NT2/D1 (cell line): ENCODE results near the gene GSTM1.

Experiments used
- DNase-seq: peaks from one replicate; pipeline ENCODE4 v3.0.0-alpha.2; 2011; ENCODE audit warnings: low read depth, low spot score
- H3K27me3 ChIP-seq: 2 replicates; pipeline ENCODE4 v1.6.0; 2011; ENCODE audit warnings: mild to moderate bottlenecking; ENCODE audit not compliant: insufficient read length, insufficient read depth
- H3K36me3 ChIP-seq: 2 replicates; pipeline ENCODE4 v1.6.1; 2011; ENCODE audit warnings: mild to moderate bottlenecking, low read length, mixed read lengths; ENCODE audit not compliant: insufficient read depth, insufficient read length
- H3K4me1 ChIP-seq: 2 replicates; pipeline ENCODE4 v1.5.1; 2011; ENCODE audit not compliant: insufficient read depth, insufficient read length
- H3K4me3 ChIP-seq: 2 replicates; pipeline ENCODE4 v1.5.1; 2011; ENCODE audit warnings: low read depth; ENCODE audit not compliant: insufficient read length
- H3K9ac ChIP-seq: 2 replicates; pipeline ENCODE4 v1.6.0; 2011; ENCODE audit warnings: low read depth; ENCODE audit not compliant: insufficient read length
- H3K9me3 ChIP-seq: 2 replicates; pipeline ENCODE4 v1.5.1; 2011; ENCODE audit warnings: mild to moderate bottlenecking, low read length; ENCODE audit not compliant: insufficient read depth
- SUZ12 ChIP-seq: IDR thresholded peaks from 2 replicates; pipeline ENCODE4 v1.6.1; 2011; ENCODE audit not compliant: insufficient read length, insufficient read depth; ENCODE audit errors: extremely low read depth
- YY1 ChIP-seq: IDR thresholded peaks from 2 replicates; pipeline ENCODE4 v1.6.1; 2011; ENCODE audit not compliant: insufficient read length, insufficient read depth
- ZNF274 ChIP-seq: IDR thresholded peaks from 2 replicates; pipeline ENCODE4 v1.6.1; 2011; ENCODE audit warnings: mild to moderate bottlenecking, low read depth, low read length

GSTM1 gene

DNA sequence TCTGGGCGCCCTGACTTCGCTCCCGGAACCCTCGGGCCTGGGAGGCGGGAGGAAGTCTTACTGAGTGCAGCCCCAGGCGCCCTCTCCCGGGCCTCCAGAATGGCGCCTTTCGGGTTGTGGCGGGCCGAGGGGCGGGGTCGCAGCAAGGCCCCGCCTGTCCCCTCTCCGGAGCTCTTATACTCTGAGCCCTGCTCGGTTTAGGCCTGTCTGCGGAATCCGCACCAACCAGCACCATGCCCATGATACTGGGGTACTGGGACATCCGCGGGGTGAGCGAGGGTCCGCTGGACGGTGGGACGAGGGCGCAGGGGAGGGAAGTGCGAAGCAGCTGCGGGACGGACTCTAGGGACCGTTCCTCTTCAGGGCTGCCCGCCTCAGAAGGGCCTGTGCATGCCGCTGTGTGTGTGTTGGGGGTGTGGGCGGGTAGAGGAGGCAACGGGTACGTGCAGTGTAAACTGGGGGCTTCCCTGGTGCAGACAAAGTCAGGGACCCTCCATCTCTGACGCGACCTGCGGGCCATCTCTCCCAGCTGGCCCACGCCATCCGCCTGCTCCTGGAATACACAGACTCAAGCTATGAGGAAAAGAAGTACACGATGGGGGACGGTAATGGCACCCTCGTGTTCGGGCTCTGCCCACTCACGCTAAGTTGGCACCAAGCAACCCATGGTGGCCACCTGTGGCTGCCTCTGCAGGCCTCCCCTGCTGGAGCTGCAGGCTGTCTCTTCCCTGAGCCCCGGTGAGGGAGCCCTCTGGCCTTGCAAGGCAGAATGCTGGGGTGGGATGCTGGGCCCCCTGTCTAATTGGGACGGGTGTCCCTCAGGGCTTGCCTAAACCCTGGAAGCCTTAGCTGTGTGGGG, at the start of gene GSTM1:
Gene GSTM1, plus strand, starts transcription at position 177 of the 859 bp plus-strand sequence. Its CDS starts 57 bp downstream, at position 234.
- Histone ChIP-seq H3K4me1 (no peaks in the 10 kb centered on the region), H3K36me3 (peaks cover 20% of the 10 kb centered on the region), H3K9me3 (no peaks in the 10 kb centered on the region), H3K27me3 (no peaks in the 10 kb centered on the region), H3K9ac (peak within 1 kb of the TSS; percentile 89), H3K4me3 (peak within 1 kb of the TSS; percentile 73)
- TF ChIP-seq SUZ12, result no peak
- TF ChIP-seq YY1, result no peak
- peak; percentile 52 for DNase-seq

DNA sequence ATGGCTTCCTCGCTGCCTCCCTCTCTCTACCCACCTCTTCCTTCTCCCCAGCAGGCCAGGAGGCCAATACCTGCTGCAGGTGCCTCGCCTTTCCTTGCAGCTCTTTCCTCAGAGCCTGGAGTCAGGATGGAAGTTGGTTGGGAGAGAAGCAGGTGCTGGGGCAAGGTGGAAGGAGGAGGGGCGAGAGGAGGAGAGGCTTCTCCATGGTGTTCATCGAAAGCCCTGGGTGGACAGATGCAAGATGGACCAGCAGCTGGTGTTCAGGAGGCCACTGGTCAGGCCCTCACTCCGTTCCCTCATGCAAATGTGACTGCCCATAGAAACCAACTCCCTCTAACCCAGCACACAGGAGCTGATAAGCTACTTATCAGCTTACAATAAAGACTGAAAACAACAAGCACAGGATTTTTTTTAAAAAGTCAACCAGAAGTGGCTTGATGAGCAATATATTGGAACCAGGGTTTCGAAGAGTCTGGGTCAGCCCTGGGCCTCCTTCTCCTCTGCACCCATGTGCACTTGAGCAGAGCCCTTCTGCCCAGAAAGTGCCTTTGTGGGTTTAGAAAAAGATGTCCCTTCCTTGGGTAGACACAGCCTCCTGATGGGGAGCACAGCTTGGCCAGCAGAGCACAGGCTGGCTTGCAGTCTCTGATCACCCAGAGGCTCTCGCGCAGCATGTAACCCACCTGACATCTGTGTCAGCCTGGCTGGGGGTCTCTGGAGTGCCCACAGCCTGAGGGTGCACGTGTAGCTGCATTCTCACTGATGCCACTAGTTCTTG, 48.4 kb upstream of the GSTM1 start:
- Histone ChIP-seq H3K36me3 (no peaks in the 10 kb centered on the region), H3K9me3 (no peaks in the 10 kb centered on the region), H3K4me3 (no peak overlapping the region), H3K4me1 (peaks cover 22% of the 10 kb centered on the region), H3K9ac (no peak overlapping the region), H3K27me3 (peaks cover 16% of the 10 kb centered on the region)
- no peak for TF ChIP-seq YY1
- TF ChIP-seq SUZ12, result no peak
- DNase-seq, result no peak

DNA sequence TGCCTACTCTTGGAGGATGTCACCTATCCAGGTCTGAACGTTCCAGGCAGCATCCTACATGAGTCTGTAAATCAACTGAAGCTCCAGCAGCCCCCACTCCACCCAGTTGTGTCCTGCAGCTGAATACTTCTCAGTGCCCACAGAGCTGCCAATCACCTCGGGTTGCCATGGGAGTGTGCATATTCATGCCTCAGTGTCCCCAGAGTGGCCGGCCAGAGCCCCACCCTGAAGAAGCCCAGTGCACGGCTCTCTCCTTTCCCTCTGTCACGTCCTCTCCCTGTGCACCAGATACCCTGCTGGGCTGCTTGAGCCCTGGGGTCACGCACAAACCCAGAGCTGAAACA, 47.8 kb upstream of the GSTM1 start:
- H3K36me3 ChIP-seq, result no peaks in the 10 kb centered on the region
- H3K9ac ChIP-seq, result no peak overlapping the region
- H3K9me3 ChIP-seq, result no peaks in the 10 kb centered on the region
- TF ChIP-seq ZNF274 (no peak), SUZ12 (no peak), YY1 (no peak)
- no peak for DNase-seq
- H3K4me1 ChIP-seq, result peaks cover 25% of the 10 kb centered on the region
- no peak overlapping the region for H3K4me3 ChIP-seq
- peaks cover 16% of the 10 kb centered on the region for H3K27me3 ChIP-seq

DNA sequence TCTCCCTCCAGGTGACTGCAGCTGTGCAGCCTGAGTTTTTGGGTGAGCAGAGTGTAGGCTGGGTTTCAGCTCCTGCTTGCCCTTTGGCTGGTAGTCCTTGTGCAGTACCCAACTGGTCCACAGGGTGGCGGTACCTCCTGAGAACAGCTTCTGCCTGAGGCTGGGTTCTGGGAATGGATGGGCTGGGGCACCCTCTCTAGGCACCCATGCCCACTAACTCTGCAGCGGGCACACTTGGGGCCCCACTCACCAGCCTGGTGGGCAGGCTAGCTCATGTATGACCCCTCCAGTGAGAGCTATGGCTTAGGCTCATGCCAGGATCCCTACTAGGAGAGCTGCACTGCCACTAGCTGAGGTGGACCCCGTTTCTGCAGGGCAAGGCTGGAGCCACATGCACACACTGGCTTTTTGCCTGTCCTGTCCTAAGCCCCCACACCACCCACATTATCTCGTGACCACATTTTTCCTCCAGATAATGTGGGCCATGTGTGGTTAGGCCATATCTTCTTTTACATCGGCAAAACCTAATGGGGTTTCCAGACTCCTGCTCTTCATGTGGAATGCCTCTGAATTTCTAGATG, 47.2 kb upstream of the GSTM1 start:
- Histone ChIP-seq H3K27me3 (peaks cover 16% of the 10 kb centered on the region), H3K36me3 (no peaks in the 10 kb centered on the region), H3K9me3 (no peaks in the 10 kb centered on the region), H3K9ac (no peak overlapping the region), H3K4me3 (no peak overlapping the region), H3K4me1 (peaks cover 26% of the 10 kb centered on the region)
- DNase-seq, result peak; percentile 76
- TF ChIP-seq ZNF274, result no peak
- TF ChIP-seq YY1, result no peak
- no peak for TF ChIP-seq SUZ12

DNA sequence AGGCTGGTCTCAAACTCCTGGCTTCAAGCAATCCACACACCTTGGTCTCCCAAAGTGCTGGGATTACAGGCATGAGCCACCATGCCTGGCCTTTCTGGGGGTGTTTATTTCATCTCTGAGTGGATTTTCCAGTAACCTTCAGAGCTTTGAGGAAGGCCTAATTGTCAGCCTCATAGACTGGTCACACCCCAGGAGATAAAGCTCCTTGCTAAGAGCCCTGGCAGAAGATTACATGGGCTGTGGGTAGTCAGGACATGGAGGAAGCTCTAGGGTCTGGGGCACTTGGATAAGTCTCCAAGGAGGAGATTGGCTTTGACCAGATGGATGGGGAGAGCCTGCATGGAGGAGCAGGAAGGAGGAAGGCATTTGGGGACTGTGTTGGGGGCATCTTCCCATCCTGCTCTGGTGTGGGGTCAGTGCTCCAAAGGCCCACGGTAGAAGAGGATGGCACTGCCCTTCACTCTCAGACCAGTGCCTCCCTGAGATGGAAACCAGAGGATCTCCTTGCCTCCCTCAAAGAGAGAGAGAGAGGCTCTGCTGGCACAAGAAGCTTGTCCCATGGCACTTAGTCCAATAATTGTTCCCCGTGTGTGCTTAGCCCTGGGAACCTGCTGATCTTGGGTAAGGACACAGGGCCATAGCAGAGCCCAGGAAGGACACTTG, 46.4 kb upstream of the GSTM1 start:
- Histone ChIP-seq H3K27me3 (peaks cover 16% of the 10 kb centered on the region), H3K9ac (no peak overlapping the region), H3K4me1 (peaks cover 26% of the 10 kb centered on the region), H3K4me3 (no peak overlapping the region), H3K36me3 (no peaks in the 10 kb centered on the region), H3K9me3 (no peaks in the 10 kb centered on the region)
- TF ChIP-seq ZNF274 (no peak), YY1 (no peak), SUZ12 (no peak)
- no peak for DNase-seq

DNA sequence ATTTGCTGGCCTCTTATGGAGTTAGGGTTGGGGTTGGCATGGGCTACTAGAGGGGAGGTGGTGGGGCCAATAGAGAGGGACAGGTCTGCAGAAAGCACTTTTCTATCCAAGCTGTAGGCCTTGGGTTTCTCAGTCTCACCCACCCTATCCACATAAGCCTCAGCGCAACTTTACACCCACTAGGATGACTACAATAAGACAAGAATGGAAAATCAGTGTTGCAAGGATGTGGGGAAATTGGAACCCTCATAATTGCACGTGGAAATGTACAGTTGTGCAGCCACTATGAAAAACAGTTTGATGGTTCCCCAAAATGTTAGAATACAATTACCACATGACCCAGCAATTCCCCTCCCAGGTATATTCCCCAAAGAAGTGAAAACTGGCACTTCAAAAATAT, 45.8 kb upstream of the GSTM1 start:
- TF ChIP-seq SUZ12 (no peak), YY1 (no peak), ZNF274 (no peak)
- H3K36me3 ChIP-seq, result no peaks in the 10 kb centered on the region
- no peak overlapping the region for H3K9ac ChIP-seq
- H3K4me1 ChIP-seq, result peaks cover 21% of the 10 kb centered on the region
- no peak overlapping the region for H3K4me3 ChIP-seq
- H3K9me3 ChIP-seq, result no peaks in the 10 kb centered on the region
- DNase-seq, result no peak
- peaks cover 16% of the 10 kb centered on the region for H3K27me3 ChIP-seq

DNA sequence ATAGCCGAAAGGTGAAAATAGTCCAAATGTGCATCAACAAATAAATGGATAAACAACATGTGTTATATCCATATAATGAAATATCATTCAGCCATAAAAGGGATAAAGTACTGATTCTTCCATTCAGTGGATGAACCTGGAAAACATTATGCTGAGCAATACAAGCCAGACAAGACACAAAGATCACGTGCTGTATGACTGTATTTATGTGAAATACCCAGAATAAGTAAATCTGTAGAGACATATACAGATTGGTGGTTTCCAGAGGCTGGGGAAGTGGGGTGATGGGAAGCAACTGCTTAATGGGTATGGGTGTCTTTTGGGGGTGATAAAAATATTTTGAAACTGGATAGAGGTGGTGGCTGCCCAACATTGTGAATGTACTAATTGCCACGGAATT, 45.0 kb upstream of the GSTM1 start:
- DNase-seq, result no peak
- no peak overlapping the region for H3K9ac ChIP-seq
- TF ChIP-seq SUZ12, result no peak
- TF ChIP-seq ZNF274, result no peak
- no peak for TF ChIP-seq YY1
- no peaks in the 10 kb centered on the region for H3K9me3 ChIP-seq
- H3K27me3 ChIP-seq, result peaks cover 16% of the 10 kb centered on the region
- no peak overlapping the region for H3K4me3 ChIP-seq
- peaks cover 21% of the 10 kb centered on the region for H3K4me1 ChIP-seq
- no peaks in the 10 kb centered on the region for H3K36me3 ChIP-seq
